HG03066 (cell line): ENCODE measurements around the gene KLRB1.
"Not testable (repeated sequence)": the region's sequence is repeated elsewhere in the genome, so short reads cannot be mapped to it uniquely, and the experiment has no call there.

Source experiments
- ATAC-seq: cut with Tn5 transposase; IDR thresholded peaks from one replicate; pipeline ENCODE4 v1.9.1; 2021; ENCODE audit warnings: low read depth; ENCODE audit not compliant: unreplicated experiment

Gene KLRB1

DNA sequence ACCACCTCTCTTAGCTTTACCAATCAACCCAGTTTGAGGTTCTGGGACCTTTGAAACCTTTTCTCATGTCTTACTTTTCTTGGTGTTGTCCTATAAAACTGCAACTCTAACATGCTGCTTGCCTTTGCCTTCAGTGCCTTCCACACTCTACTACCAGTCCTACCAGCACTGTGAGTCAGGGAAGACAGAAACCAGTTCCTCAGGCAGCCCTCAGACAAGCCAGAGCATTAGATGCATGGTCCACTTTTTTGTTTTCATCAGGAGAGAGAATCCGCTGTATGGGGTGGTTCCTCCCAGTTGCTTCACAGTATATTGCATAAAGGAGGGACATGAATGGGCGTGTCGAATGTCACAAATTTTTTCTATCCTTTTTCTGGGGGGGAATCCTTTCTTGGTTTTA lies 17.3 kb upstream of the KLRB1 start:
- no peak for ATAC-seq

DNA sequence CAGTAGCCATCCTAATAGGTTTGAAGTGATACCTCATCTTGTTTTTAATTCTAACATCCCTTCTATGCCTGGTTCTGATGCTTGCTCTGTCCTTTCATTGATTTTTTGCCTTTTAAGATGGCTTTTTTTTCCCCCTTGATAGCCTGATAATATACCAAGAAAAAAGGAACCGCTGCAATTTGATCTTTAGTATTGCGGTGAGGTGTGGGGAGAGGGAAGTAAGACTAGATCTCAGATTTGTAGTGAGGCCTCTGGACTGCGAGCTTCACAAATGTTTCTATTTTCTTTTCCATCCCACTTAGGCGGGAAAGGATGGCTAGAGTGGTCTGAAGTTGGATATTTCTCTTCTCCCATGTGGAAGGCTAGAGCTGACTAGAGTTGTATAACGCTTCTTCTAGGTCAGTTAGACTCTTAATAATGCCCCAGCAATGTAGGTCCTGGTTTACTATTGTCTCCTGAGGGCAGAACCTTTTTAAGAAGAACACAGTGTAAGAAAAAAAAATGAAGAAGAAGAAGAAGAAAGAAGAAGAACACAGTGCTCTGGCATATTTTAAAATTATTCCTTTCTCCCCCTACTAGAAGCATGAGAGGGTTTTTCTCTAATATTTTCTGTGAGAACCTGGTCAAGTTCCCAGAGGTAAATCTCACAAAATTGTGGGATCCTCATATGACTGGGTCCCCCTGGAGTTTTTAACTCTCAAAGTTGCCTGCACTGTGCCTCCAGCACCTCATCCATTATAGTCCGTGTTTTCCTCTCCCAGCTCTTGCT lies 11.9 kb upstream of the KLRB1 start:
- no peak for ATAC-seq

DNA sequence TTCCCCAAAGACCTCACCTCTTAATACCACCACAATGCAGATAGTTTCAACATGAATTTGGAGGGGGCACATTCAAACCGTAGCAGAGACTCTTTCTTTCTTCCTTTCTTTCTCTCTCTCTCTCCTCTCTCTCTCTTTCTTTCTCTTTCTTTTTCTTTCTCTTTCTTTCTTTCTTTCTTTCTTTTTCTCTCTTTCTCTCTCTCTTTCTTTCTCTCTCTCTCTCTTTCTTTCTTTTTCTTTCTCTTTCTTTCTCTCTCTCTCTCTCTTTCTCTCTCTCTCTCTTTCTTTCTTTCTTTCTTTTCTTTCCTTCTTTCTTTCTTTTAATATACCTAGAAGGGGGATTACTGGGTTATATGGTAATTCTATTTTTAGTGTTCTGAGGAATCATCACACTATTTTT lies 11.2 kb upstream of the KLRB1 start:
- not testable (repeated sequence) for ATAC-seq

DNA sequence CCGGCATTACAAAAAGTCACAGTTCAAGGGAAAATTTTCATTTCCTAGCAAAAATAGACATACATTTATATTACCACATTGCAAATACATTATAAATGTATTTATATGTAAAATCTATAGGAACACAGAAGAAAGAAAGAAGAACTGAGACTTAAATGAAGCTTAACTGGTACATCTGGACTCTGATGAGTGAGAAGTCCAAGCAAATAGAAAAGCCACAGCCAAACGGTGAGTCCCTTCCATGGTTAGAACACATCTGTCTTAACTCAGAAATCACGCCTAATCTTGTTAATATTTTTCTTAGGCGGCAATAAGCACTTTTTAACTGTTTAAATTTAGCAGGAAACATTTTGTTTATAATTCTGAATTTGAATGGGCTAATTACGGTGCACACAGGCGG lies 9.4 kb upstream of the KLRB1 start:
- no peak for ATAC-seq

DNA sequence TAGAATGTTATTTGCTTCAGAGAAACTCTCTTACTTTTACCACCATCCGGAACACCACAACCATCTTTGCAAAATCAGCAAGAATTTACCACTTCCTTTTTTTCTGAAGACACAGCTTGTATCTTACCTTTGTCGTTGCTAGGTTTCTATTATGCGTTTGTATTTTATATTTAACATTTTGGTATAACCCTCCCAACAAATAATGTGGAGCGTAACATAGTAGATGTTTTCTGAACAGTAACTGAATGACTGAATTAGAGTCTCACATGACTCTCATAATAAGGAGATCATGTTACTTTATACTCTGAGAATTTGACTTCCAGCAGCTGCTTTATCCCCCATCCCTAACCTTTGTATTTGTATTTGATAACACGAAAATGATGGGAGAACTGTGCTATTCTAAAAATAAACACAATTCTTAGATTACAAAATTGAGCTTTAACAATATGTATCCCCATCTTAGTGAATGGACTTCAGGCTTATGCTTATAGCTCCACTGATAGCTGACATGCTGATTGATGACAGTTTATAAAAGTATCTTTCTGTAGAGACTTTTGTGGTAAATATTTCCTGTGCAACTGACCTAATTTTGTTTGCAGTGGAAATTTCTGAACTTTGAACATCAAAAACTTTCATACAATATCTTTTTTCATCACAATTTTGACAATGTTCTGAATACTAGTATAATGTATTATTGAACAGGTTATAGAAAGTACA lies 7.9 kb upstream of the KLRB1 start:
- ATAC-seq = no peak

DNA sequence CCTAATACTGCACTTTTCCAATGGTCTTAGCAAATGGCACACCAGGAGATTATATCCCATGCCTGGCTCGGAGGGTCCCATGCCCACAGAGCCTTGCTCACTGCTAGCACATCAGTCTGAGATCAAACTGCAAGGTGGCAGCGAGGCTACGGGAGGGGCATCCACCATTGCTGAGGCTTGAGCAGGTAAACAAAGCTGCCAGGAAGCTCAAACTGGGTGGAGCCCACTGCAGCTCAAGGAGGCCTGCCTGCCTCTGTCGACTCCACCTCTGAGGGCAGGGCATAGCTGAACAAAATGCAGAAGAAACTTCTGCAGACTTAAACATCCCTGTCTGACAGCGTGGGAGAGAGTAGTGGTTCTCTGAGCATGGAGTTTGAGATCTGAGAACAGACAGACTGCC lies 2.9 kb upstream of the KLRB1 start:
- not testable (repeated sequence) for ATAC-seq

DNA sequence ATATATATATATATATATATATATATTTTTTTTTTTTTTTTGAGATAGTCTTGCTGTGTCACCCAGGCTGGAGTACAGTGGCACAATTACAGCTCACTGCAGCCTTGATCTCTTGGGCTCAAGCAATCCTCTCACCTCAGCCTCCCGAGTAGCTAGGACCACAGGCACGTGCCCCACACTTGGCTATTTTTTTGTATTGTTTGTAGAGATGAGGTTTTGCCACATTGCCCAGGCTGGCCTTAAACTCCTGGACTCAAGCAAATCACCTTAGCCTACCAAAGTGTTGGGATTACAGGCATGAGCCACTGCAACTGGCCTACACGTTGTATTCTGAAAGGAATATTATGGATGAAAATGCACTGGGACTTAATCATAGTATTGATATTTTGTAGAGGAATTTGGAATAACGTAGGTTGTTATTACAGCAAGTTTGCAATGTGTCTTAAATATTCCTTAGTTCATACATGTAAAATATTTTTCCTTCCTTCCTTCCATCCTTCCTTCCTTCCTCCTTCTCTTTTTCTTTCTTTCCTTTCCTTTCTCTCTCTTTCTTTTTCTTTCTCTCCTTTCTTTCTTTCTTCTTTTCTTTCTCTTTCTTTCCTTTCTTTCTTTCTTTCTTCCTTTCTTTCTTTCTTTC lies 862 bp downstream of the KLRB1 start:
- ATAC-seq = no peak

DNA sequence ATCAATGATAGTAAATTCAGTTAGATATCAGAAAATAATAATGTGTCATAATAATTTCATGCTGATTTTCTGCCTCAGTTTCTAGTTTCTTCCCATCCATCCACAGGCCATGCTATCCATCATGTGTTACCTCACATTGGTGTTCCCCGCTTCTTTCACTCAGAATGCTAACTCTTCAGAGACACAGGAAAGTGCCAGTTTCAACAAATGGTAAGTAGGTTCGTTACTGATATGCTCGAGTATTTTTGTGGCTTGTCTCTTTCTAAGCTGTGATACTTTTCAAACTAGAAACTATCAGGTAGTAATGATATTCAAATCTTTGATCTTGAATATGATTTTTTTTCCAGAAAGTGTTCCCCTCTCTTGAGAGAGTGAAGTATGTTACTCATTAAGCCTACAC lies 1.5 kb downstream of the KLRB1 start:
- ATAC-seq = no peak

DNA sequence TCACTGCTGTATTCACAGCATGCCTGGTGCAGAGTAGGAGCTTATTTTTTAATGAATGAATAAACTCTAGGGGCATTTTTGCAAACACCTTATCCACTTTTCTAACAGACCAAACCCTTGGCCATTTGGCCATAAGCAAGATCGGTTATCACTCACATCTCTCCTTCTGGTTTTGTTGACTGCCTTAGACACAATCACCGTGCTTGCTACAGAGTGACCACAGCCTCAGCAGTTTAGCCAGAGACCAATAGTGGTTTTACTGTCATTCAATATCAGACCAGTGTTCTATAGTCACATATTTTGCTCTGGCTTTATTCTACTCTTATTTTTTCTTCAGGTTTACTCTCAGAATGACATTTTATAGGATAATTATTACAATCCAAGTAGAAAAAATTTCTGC lies 2.2 kb downstream of the KLRB1 start:
- no peak for ATAC-seq

DNA sequence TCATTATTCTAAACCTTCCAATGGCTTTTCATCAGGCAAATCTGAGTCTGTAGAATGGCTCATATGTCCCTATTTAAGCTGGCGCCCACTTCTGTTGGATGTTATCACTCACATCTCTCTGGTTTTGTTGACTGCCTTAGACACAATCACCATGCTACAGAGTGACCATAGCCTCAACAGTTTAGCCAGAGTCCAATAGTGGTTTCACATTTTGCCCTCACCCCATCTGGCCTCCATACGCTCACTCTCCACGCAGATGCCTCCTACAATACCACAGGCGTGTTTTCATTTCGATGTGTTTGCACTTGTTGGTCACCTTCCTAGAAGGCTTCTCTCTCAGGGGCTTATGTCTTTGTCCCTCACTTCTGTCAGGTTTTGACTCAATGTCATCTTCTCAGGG lies 3.4 kb downstream of the KLRB1 start:
- ATAC-seq = no peak

DNA sequence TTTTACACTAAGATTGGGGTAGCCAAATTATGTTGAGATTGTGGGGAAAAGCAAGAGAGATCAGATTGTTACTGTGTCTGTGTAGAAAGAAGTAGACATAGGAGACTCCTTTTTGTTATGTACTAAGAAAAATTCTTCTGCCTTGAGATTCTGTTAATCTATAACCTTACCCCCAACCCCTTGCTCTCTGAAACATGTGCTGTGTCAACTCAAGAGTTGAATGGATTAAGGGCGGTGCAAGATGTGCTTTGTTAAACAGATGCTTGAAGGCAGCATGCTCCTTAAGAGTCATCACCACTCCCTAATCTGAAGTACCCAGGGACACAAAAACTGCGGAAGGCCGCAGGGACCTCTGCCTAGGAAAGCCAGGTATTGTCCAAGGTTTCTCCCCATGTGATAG lies 7.3 kb downstream of the KLRB1 start:
- not testable (repeated sequence) for ATAC-seq

DNA sequence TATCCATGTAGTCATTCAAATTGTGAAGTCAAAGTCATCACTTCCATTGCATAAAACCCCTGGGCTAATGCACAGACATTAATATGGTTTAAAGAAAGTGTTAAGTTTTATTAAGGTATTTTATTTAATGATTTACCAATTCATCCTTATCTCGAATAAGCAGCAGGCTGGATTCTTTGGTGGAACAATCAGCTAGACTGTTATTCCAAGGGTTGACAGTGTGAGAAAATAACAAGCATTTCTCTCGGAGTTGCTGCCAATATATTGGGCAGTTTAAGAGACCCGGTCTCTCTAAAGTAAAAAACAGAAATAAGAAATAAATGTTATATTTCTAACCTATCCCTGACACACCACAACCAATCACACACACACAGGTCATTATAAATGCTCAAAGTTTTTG lies 9.4 kb downstream of the KLRB1 start:
- no peak for ATAC-seq

DNA sequence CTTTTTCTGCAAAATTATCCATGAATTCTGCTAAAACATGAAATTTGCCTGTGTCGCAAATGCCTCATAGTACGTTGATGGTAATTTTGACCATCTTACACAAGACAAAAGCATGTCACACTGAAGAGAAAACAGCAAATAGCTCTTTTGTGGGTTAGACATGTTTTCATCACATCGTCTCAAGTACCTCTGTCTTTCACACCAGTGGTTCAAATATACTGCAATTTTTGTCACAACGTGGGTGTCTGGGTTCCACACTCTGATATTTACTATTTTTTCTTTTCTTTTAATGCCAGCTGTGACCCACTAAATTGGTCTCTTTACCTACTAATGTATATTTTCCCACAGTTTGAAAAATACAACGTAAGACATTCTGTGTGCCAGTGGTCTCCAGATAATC lies 10.4 kb downstream of the KLRB1 start:
- no peak for ATAC-seq

DNA sequence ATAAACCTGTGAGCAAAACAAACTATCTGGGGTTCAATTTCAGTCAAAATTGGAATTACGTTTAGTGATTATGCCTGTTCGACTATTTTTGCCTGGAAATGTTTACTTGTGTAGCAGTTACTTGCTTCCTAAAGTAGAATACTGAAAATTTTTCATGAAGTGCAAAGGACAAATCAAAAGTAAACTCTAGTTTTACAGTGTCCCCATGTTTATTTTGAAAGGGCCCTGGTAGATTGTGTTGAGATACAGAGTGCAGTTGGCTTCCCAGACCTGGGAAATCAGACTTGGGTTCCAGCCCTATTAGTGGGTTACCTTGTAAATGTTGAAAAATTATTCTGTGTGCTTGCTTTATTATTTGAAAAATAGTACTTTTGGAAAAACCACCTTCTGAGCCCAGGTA lies 17.3 kb downstream of the KLRB1 start:
- ATAC-seq = no peak

DNA sequence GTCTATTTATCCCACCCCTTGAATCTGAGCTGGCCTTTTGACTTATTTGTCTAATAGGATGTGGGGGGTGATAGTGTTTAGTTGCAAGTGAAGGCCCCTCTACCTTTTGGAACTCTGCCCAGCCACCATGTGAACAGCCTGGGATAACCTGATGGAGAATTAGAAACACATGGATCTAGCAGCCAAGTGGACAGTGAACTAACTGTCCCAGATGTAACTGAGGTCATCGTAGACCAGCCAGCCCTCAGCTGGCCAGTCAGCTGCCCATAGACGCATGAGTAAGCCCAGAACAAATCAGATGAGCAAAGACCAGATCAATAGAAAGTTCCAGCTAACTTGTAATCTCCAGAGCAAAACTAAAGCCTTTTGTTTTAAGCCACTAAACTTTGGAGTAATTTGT lies 19.0 kb downstream of the KLRB1 start:
- ATAC-seq = no peak

DNA sequence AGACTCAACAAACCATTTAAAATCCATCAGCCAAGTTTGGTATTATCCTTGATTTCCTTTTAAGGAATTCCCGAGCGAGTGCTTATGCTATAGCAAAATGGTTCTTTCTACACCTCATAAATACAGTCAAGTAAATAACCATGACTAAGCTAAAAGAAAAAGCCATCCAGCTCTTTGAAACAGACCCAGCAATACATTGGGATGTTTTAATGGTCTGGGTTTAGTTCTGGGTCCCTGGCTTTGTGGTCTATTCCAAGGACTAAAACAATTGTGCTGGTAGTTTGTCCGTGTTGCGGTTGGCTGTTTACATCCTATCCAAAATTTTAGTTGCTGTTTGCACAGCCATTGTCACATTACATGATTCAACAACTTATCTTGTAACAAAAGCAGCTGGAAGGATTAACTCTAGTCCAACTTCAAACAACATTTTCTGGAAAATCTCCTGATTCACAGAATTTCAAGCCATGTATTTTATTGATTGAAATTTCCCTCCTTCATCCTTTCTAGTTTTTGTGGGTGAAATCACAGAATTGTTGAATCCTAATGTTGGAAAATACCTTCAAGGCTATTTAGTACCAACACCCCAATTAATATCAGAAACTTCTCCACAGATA lies 19.6 kb downstream of the KLRB1 start:
- no peak for ATAC-seq

DNA sequence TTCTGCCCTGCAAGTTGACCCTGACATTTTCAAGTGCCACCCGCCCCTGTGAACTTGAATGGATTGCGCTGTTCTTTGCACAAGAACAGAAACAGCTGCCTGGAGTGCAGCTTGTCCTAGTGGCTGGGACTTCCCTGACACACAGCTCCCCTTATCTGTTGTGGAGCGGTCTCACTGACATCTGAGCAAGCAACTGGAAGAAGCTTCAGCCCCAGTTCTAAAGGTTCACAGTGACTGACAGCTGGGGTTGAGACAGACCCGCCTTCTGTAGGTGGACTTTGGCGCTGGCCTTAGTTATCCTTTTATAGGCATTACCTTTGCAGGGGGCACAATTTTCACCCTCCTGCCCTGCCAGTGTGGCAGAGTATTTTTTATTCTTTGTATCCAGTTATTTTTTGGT lies 30.0 kb downstream of the KLRB1 start:
- not testable (repeated sequence) for ATAC-seq

DNA sequence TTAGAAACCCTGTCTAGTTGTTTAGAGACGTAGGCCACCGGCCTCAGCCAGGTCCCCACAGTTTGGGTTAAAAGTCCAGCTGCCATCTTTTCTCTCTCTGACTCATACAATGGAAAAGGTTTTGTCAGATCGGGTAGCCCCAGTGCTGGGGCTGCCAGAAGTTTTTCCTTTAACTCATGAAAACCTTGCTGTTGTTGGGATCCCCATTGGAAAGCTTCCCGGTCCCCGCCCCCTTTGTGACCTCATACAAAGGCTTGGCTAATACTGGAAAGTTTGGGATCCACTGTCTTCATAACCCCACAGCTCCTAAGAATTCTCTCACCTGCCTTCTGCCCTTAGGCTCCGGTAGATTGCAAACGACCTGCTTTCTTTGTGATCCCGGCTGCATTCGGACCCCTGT lies 40.6 kb downstream of the KLRB1 start:
- not testable (repeated sequence) for ATAC-seq

DNA sequence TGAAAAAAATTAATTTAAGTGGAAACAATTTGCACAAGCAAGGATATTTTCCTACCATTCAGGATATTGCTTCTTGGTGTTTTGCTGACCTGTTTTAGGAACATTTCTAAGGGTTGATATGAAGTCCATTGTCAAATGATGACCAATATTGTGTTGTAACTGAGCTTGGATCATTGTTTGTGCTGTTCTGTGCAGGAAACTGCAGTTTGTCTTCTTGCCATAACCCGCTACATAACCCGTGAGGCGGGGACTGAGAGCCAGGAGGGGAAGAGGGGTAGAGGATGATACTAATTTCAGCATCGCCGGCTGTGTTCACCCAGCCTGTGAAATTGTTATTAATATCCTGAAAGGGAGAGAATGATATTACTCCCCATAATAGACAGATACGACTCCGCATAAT lies 41.6 kb downstream of the KLRB1 start:
- not testable (repeated sequence) for ATAC-seq

DNA sequence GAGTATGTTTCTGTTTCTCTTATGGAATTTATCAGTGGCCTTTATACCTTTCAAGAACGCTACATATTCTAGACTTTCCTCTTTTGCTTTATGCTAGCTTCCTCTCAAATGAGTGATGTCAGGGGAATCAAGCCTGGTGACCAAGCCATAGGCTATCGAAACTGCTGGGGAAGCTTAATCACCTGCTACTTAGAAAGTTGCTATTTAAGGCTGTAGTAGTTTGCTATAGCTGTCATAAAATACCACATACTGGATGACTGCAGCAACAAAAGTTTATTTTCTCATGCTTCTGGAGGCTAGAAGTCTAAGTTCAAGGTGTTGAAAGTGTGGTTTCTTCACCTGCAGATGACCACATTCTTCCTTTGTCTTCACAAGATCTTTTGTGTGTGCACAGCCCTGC lies 43.3 kb downstream of the KLRB1 start:
- not testable (repeated sequence) for ATAC-seq

DNA sequence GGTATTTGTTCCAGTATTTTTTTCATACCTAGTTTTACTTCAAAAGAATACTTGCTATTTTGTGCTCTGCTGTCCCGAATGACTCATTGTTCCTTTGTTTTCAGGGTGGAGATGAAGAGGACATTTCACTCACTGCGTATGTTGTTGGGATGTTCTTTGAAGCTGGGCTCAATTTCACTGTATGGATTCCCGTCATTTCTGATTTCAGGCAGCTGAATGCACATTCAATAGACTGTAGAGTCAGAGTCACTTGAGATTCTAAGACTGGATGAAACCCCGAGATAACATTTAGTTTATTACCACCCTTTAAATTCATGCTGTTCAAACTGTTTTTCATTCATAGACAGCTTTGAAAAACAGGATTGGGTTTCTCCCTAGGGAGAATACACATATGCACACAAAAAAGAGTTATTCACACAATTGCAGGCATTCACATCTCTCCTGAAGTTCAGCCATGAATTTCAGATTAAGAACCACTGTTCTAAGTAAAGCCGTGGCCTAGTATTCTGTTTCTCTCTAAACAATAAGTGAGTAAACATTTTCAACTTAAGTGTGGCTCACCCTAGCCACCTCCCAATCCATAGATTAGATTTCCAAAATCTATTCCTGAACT lies 44.8 kb downstream of the KLRB1 start:
- not testable (repeated sequence) for ATAC-seq
